Activated CD4-positive, alpha-beta T cell treated with anti-CD3 and anti-CD28 coated beads, Interleukin-2, amount 50 U/mL, for 4 hours (primary cell): ENCODE measurements around the gene PDLIM1.

ENCODE experiments used
- DNase-seq, 2 experiments: peaks; one replicate each; pipeline ENCODE4 v3.0.0-alpha.2; 2020

PDLIM1 gene

GRCh38 chr10:95287281-95287680, 3.5 kb downstream of the PDLIM1 start:
- no peak for DNase-seq

GRCh38 chr10:95286707-95287106, 4.1 kb downstream of the PDLIM1 start:
- DNase-seq, result no peak

- no peak for DNase-seq
These were observed 5.2 kb downstream of the PDLIM1 start for GRCh38 chr10:95285556-95285955.

- DNase-seq, result no peak
These were observed 6.0 kb downstream of the PDLIM1 start for GRCh38 chr10:95284807-95285206.

- no peak for DNase-seq
These were observed 8.7 kb downstream of the PDLIM1 start for GRCh38 chr10:95282107-95282506.

GRCh38 chr10:95281206-95281605, 9.6 kb downstream of the PDLIM1 start:
- DNase-seq, result no peak

GRCh38 chr10:95280637-95281036, 10.2 kb downstream of the PDLIM1 start:
- DNase-seq, result no peak

GRCh38 chr10:95279042-95279820, 11.6 kb downstream of the PDLIM1 start:
- DNase-seq, result no peak

- DNase-seq, result no peak
These were observed 12.5 kb downstream of the PDLIM1 start for GRCh38 chr10:95278061-95278988.

GRCh38 chr10:95277614-95278013, 13.2 kb downstream of the PDLIM1 start:
- no peak for DNase-seq

- no peak for DNase-seq
These were observed 13.6 kb downstream of the PDLIM1 start for GRCh38 chr10:95277201-95277570.

- no peak for DNase-seq
These were observed 14.2 kb downstream of the PDLIM1 start for GRCh38 chr10:95276367-95277200.

- DNase-seq, result no peak
These were observed 15.0 kb downstream of the PDLIM1 start for GRCh38 chr10:95275726-95276366.

GRCh38 chr10:95273393-95274312, 17.1 kb downstream of the PDLIM1 start:
- no peak for DNase-seq

GRCh38 chr10:95268438-95268837, 22.4 kb downstream of the PDLIM1 start:
- DNase-seq, result no peak

GRCh38 chr10:95267251-95267650, 23.6 kb downstream of the PDLIM1 start:
- no peak for DNase-seq

GRCh38 chr10:95266674-95267095, 24.1 kb downstream of the PDLIM1 start:
- DNase-seq, result no peak

GRCh38 chr10:95265572-95265971, 25.2 kb downstream of the PDLIM1 start:
- DNase-seq, result no peak

GRCh38 chr10:95264227-95265051, 26.4 kb downstream of the PDLIM1 start:
- no peak for DNase-seq

- DNase-seq, result no peak
These were observed 27.0 kb downstream of the PDLIM1 start for GRCh38 chr10:95263864-95264226.
